Measurements from ENCODE around the gene PPP1R8.
"Not testable (repeated sequence)": the region's sequence is repeated elsewhere in the genome, so short reads cannot be mapped to it uniquely, and the experiment has no call there.

PPP1R8 gene

DNA sequence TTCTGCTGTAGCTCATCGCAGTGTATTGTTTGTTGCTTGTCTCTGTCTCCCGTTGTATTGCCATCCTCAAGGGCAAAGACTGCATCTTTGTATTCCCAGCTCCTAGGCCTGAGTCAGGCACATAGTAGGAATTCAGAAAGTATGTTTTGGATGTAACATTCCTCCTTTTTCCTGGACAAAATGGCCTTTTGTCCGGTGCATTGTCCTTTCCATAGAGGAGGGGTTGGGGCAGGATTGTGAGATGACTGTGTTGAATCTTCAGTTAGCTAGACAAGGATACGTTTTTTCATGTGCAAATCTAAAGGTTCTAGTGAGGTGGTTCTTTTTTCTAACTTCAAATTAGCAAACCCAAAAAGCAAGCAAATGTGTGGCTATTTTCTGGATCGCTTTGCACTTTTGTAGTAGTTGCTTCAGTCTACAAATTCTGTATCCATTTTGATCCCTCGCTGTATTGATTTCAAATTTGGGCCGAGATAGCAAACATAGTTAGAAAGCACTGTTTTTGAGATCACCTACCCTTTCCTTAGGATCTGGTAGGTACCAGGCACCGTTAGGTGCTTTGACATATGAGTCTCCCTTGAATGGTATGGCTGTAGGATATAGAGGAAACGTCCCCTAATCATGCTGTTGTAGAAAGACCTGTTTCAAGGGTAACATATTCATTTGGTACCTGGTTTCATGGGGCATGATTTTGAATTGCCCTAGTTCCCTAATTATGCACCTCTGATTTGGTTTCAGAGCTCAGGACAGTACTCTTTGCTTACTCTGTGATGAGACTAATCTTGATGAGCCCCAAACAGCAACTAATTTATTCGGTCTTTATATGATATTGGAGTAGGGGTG, 1.2 kb downstream of the PPP1R8 start:
- DNase-seq (ENCODE audit: low spot score): no peak

DNA sequence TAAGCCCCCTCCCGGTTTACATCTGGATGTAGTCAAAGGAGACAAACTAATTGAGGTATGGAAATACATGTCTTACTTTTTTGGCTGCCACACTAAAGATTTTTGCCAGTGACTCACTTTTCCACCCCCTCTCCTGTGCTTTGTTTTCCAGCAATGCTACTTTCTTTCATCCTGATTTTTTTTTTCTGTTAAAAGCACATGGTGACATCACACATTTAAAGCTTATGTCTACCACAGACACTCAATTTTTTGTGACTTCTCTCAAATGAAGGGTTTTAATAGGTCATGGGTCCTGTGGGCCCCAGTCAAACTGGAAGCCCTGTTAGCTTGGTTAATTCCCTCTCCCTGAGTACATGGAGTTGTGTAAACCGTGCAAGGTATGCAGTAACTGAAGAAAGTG, 2.2 kb downstream of the PPP1R8 start:
- DNase-seq (ENCODE audit: low spot score): no peak

DNA sequence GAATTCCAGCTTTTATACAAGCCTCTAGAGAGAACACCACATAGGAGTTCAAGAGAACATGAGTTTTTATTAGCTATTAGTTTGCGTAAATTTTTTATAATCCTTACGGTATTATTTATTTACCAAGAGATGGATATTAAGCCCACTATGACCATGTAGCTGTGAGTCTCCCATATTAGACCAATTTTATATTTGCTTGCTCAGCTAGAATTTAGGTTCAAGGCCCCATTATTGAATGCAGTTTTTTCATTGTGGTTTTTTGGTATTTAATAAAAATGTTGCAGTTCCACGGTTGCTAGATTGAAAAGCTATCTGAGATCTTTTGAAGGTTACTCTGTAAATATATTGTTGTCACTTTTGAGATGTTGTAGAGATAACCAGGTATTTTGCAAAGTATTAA, 2.9 kb downstream of the PPP1R8 start:
- no peak for DNase-seq (ENCODE audit: low spot score)

DNA sequence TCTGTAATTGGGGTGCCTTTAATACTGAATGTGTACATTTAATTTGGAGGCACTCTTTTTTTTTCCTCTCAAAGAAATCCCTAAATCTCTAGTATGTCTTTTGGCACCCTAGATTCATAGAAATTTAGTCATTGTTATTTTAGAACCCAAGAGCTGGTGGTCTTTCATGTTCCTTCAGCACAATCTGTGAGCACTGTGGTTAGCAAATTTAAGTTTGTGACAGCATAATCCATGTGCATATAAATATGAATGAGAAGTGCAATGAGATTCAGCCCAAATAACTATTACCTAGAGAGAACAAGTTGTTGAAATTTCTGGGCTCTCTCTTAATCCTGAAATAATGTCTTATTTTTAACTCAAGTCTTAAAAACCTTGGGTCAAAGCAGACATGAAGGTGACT, 4.5 kb downstream of the PPP1R8 start:
- no peak for DNase-seq (ENCODE audit: low spot score)

DNA sequence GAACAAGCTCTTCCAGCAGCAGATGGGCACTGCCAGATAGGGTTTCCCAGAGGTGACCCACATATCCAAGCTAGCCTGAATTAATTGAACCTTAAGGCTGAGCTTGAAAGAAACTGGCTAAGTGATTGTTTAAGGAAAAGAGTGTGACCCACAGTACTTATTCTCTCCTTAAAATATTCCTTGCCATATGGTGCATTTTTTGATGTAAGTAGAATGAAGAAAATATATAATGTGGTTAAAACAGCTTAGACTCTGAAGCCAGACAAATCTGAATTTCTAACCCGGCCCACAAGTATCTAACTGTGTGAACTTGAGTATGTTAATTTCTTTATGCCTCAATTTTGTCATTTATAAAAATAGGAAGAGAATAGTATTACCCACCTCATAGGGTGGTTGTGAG, 4.9 kb downstream of the PPP1R8 start:
- no peak for DNase-seq (ENCODE audit: low spot score)

DNA sequence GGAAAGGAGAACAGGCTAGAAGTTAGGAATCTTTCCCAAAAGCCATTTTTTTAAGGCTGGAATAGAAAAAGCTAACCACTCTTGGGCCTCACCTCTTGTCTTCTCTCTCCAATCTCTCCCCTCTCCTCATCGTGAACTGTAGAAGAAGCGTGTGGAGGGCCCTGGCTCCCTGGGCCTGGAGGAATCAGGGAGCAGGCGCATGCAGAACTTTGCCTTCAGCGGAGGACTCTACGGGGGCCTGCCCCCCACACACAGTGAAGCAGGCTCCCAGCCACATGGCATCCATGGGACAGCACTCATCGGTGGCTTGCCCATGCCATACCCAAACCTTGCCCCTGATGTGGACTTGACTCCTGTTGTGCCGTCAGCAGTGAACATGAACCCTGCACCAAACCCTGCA, 19.4 kb downstream of the PPP1R8 start:
- DNase-seq (ENCODE audit: low spot score): no peak

DNA sequence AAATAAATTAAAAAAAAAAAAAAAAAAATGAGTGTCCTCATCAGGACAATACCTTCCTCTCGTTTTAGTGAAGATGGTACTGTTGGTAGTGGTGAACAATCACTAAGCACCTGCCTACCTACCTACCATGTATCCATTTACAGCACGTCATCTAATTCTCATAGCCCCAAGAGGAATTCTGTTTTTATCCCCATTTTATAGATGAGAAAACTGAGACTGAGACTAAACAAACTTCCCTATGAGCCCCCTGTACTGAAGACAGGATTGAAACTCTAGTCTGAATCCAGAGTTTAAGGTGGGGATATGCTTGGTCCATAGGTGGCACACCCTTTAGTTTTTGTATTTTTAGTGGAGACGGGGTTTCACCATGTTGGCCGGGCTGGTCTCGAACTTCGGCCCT, 24.5 kb downstream of the PPP1R8 start:
- no peak for DNase-seq (ENCODE audit: low spot score)

DNA sequence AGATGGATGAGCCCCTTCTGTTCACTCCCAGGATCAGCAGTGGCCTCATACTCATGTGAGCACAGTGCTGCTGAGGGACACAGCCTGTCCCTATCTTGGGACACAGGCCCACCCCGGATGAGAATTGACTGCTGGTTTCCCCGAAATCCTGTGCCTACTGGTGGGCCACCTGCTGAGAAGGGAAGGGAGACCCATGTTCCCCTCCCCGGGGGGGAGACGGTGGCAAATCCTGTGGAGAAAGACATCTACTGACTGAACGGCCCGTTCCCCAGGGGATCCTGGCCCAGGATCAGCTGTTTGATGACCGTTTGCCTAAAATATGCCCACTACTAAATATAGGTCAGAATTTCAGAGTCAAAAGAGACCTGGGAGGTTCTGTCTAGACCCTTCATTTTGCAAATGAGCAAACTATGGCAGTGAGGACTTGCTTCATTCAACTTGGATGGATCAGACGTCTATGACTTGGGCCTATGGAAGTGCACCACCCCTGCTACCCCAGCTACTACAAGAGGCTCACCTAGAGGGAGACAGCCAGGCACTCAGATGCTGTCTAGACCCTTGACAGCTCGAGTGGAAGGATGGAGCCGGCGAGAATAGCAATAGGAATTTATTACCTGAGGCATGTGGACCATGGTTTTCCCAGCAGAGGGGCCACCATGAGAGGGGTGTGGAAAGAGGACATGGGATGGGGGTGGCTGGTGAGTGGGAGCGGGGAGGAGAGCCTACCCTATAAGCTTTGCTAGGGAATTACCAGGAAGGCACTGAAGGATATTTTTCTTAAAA, 26.2 kb downstream of the PPP1R8 start:
- no peak for DNase-seq (ENCODE audit: low spot score)

DNA sequence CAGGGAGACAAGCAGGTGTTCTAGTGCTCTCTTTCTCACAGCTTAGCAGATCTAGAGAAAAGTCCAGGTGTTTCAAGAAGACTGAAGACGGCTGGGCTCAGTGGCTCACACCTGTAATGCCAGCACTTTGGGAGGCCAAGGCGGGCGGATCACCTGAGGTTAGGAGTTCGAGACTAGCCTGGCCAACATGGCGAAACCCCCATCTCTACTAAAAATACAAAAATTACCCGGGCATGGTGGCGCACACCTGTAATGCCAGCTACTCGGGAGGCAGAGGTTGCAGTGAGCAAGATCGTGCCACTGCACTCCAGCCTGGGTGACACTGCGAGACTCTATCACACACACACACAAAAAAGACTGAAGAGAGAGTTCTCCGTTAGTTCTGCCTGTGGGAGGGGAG, 27.0 kb downstream of the PPP1R8 start:
- not testable (repeated sequence) for DNase-seq (ENCODE audit: low spot score)

DNA sequence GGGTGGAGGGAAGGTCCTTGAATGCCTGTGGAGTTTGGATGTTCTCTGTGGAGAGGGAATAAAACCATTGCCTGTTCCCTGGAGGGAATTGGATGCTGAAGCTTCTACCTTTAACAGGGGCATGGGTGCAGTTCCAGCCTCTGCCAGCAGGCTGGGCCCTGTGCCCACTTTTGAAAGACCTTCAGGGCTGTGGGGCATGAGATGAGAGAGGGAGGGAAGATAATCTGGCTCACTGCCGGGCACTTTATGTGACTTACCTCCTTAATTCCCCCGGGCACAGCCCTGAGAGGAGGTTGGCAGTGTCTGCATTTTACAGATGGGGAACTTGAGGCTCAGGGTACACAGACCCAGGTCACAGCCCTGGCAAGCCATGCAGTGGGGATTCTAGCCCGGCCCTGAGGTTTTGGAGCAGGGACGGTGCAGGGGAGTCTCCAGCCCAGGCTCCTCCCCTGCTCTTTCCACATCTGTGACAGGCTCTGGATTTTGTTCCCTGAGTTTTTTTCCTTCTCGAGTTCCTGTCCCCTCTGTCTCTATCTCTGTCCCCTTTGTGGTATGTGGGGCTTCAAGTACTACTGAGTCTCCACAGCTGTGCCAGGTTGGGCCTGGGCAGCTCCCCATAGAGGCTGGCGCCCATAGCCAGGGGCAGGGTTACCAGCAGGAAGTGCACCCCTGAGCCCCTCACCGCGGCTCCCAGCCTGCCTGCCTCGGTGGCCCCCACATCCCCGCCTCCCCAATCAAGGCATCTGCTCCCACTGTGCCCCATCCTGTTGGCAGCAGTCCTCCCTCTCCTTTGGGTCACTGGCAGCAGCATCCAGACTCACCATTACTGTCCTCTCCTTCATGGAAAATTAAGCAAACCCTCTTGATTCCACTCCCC, 27.7 kb downstream of the PPP1R8 start:
- DNase-seq (ENCODE audit: low spot score): peak; percentile 75

DNA sequence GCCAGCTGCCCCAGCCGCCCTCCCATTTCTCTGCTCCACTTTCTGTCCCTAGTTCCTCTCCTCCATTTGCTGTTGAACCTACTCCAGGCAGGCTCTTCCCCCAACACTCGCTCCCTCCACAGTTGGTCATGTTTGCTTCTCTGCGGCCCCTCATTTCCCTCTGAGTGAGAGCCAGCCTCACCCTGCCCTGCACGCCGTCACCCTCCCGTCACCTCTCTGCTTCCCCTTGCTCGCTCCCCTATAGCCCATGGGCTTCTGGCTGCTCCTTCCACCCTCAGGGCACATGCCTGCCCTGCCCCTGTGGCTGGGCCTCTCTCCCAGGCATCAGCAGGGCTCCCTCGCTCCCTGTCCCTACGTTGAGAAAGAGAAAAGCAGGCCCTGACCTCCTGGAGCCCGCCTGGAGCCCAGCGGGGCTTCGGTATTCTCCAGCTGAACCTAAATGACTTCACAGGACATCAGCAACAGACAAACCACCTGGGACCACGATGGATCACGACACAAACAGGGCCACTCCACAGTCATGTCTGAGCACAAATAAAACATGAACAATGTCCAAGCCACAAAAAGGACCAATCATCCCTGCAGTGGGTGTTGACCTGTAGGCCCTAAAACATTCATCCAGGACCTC, 28.5 kb downstream of the PPP1R8 start:
- DNase-seq (ENCODE audit: low spot score): no peak

DNA sequence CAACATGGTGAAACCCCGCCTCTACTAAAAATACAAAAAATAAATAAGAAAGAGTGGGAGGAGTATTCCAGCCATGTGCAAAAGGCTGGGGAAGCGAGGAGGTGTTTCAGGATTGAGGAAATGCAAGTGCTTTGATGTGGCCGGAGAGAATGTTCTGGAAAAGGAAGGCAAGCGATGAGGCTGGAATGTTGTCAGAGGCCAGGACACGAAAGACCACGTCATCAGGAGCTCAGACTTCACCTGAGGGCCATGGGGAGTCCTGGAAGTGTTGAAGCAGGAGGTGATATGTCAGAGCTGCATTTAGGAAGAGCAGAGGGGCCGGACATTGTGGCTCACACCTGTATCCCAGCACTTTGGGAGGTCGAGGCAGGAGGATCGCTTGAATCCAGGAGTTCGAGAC, 30.9 kb downstream of the PPP1R8 start:
- no peak for DNase-seq (ENCODE audit: low spot score)

DNA sequence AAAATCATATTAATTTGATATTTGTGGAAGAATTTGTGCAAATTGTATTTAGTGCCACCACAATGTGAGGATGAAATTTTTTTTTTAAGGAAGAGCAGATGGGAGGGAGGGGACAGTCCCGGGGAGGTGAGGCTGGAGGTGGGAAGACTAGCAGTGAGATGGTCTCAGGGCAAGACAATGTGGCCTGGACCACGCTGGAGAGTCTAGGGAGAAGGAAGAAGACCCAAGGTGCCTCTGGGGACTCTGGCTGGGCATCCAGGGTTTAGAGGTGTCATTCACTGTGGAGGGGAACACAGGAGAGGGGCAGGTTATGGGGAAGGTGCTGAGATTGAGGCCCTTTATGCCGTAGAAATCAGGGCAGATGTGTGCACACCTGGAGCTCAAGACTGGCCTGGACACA, 31.4 kb downstream of the PPP1R8 start:
- DNase-seq (ENCODE audit: low spot score): no peak

DNA sequence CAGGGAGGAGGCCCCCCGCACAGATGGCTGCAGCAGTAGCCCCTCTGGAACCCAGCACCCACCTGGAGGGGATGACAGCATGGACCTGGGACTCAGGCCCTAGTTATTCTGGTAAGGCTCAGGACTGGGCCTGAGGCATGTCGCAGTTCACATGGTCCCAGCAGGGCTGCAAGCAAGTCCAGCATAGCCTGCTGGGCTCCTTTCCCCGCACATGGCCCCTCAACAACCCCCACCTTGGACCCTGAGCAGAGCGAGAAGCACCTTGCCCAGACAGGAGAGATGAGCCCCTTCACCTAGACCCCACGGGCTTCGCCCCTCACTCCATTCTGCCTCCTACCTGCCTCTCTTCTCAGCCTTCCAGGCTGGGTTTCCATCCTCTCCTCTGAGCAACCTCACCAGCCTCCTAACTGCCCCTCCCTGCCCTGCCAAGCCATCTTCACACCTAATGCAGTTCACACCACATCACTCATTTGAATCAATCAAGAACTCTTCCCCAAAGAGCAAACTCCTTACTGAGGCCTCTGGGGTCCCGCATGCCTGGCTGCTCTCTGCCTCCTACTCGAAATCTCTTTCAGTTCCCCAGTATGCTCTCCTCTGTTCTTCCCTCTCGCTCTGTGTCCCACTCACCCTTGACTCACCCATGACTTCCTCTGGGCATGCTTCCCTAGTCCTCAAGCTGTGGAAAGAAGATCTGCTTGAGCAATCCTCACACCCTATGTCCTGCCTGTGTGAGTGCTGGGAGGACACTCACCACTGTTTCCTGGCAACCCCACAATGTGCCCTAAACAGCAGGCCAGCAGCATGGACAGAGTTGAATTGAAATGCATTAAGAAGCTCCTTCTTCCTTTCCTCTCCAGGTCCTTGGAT, 32.3 kb downstream of the PPP1R8 start:
- no peak for DNase-seq (ENCODE audit: low spot score)

DNA sequence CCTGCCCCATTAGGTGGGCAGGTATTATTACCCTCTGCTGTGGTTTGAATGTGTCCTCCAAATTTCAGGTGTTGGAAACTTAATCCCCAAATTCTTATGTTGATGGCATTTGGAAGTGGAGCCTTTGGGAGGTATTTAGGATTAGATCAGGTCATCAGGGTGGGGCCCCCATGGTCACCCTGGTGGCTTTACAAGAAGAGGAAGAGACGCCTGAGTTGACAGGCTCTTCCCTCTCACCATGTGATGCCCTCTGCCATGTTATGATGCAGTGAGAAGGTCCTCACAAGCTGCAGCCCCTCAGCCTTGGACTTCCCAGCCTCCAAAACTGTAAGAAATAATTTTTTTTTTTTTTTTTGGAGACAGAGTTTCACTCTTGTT, 32.9 kb downstream of the PPP1R8 start:
- DNase-seq (ENCODE audit: low spot score): no peak

DNA sequence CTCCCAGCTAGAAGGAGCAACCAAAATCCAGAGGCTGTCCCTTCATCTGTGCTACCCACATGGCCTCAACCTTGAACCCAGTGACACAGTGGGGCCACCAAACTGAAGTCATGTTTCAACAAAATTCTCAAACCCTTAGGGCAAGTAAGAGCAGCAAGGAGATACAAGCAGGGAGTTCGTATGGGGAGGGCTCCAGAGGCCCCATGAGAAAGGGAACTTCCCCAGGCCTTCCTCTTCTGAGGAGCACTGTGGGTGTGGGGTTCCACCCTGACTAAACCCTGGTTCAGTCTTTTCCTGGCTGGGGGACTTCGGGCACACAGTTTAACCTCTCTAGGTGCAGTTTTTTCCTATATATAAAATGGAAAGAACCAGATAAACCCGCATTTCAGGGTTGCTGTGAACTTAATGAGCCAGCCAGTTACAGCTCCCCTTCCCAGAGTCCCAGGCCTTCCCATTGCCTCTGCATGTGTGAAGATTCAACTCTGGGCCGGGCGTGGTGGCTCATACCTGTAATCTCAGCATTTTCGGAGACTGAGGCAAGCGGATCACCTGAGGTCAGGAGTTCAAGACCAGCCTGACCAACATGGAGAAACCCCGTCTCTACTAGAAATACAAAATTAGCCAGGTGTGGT, 33.8 kb downstream of the PPP1R8 start:
- no peak for DNase-seq (ENCODE audit: low spot score)

DNA sequence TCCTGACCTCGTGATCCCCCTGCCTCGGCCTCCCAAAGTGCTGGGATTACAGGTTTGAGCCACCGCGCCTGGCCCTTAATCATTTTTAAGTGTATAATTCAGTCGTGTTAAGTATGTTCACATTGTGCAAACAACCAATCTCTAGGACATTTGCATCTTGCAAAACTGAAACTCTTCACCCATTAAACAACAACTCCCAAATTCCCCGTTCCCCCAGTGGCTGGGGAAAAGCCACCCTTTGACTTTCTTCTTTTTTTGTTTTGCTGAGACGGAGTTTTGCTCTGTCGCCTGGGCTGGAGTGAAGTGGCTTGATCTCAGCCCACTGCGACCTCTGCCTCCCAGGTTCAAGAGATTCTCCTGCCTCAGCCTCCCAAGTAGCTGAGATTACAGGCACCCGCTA, 35.2 kb downstream of the PPP1R8 start:
- no peak for DNase-seq (ENCODE audit: low spot score)

DNA sequence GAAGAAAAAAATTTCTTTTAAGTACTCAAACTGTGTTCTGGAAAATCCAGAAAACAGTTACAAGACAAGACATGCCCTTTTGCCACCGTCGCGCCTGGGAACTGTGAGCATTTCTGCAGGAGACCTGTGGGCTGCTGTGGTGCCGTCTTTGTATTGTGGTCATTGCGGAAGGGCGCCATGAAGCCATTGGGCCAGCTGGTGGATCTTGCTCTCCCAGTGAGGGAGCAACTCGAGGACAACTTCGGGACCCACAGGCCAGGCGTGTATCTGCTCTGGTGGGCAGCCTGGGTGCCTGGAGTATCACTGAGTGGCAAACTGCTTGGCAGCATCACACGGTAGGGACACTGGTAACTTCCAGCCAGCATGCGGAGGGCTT, 38.0 kb downstream of the PPP1R8 start:
- DNase-seq (ENCODE audit: low spot score): no peak

DNA sequence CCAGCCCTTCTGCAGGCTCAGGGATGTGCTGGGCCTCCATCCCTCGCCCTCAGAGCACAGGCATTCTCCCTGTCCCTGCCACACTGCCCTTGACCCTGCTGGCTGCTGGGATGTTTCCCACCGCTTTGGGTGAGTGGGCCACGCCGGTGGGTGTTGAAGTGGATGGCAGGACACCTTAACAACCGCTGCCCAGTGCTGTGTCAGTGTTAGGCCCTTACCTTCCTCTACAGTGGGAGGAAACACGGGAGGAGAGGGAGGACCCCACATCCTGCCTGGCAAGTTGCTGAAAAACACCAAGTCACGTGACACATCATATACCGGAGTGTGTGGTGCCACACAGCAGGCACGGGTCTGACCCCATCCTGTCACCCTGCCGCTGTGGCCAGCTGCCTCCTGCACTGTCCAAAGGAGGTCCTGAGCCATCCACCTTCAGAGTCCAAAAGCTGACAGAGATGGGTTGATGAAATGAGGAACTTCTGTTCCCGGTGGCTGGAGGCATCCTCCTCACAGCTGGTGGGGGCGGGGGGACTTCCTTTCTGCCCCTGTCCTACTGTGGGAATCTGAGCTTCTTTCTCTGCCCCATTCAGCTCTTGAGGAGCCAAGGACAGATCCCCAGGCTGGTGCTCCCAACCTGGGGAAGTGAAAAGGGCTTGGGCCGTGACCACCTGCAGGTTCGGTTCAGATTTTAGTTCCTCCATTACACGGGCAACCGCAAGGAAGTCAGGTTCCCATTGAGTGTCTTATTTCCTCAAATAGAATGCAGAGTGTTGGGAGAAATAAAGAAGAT, 38.5 kb downstream of the PPP1R8 start:
- no peak for DNase-seq (ENCODE audit: low spot score)

DNA sequence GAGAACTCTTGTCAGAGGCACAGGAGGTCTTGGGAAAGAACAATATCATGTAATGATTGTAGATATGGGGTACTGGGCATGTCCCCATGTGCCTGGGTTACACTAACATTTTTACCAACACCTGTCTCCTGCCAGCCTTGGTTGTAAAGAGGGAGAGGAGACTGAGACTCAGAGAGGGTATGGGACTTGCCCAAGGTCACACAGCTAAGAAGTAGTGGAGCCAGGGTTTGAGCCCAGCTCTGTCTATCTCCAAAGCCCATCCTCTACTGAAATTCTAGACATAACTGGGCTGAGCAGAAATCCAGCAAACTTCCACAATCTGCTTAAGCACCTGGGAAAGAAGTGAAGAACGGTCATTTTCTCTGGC, 39.1 kb downstream of the PPP1R8 start:
- no peak for DNase-seq (ENCODE audit: low spot score)
